SK-N-SH treated with all-trans-retinoic acid at 6 μM for 48 hours (cell line): ENCODE results near the gene DNAJC19.

Experiments
- SNAI2 ChIP-seq: fragments of 250-450 bp; sonication (Bioruptor Pico); IDR thresholded peaks from 2 replicates; pipeline ENCODE4 v1.5.0; 2020; ENCODE audit warnings: mild to moderate bottlenecking, moderate library complexity
- TOX ChIP-seq: fragments of 250-450 bp; sonication (Bioruptor Pico); IDR thresholded peaks from 2 replicates; pipeline ENCODE4 v1.8.0; 2021; ENCODE audit warnings: mild to moderate bottlenecking, moderate library complexity, borderline replicate concordance
- ZFP3 ChIP-seq: fragments of 250-450 bp; sonication (Bioruptor Pico); IDR thresholded peaks from 2 replicates; pipeline ENCODE4 v1.5.0; 2020; ENCODE audit warnings: mild to moderate bottlenecking, moderate library complexity
- ZFP30 ChIP-seq: fragments of 450-650 bp; formaldehyde crosslinking; IDR thresholded peaks from 2 replicates; pipeline ENCODE4 v1.5.0; 2022; ENCODE audit warnings: mild to moderate bottlenecking, moderate library complexity
- ZNF565 ChIP-seq: fragments of 450-650 bp; formaldehyde crosslinking; conservative IDR thresholded peaks from 2 replicates; pipeline ENCODE4 v1.5.0; 2020; ENCODE audit warnings: low read depth, mild to moderate bottlenecking, moderate library complexity
- ZNF70 ChIP-seq: fragments of 450-650 bp; formaldehyde crosslinking; IDR thresholded peaks from 2 replicates; pipeline ENCODE4 v1.5.0; 2020; ENCODE audit warnings: mild to moderate bottlenecking, moderate library complexity
- TF ChIP-seq, protein P1 (sequence below): fragments of 250-450 bp; sonication (Bioruptor Pico); IDR thresholded peaks from 2 replicates; pipeline ENCODE4 v1.8.0; 2020; ENCODE audit warnings: mild to moderate bottlenecking, moderate library complexity, borderline replicate concordance
- TF ChIP-seq, protein P2 (sequence below): fragments of 250-450 bp; sonication (Bioruptor Pico); IDR thresholded peaks from 2 replicates; pipeline ENCODE4 v1.5.0; 2020; ENCODE audit warnings: mild to moderate bottlenecking, moderate library complexity

DNA sequence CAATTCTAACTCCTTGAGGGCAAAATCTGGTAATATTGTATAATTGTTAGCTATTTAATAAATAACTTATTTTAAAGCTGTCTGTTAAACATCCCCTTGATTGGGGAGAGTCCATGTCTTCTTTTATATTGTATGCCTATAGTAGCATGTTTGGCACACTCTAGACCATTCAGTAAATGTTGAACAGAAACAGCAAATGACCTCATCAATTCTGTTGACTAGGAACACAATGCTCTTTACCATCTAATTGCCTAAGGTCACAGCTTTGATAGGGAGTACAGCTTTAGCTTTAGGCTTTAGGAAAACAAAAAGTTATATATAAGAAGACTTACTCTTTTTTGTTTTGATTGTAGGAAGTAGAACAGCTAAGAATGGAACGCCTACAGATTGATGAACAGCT is 27.0 kb downstream of the DNAJC19 start:
- TF ChIP-seq, protein P1, sequence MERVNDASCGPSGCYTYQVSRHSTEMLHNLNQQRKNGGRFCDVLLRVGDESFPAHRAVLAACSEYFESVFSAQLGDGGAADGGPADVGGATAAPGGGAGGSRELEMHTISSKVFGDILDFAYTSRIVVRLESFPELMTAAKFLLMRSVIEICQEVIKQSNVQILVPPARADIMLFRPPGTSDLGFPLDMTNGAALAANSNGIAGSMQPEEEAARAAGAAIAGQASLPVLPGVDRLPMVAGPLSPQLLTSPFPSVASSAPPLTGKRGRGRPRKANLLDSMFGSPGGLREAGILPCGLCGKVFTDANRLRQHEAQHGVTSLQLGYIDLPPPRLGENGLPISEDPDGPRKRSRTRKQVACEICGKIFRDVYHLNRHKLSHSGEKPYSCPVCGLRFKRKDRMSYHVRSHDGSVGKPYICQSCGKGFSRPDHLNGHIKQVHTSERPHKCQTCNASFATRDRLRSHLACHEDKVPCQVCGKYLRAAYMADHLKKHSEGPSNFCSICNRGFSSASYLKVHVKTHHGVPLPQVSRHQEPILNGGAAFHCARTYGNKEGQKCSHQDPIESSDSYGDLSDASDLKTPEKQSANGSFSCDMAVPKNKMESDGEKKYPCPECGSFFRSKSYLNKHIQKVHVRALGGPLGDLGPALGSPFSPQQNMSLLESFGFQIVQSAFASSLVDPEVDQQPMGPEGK = no peak
- TF ChIP-seq ZFP30 (no peak), ZFP3 (CRISPR knock-in tag) (no peak), SNAI2 (CRISPR knock-in tag) (no peak), ZNF565 (CRISPR knock-in tag) (no peak), TOX (no peak), ZNF70 (no peak)
- TF ChIP-seq, protein P2, sequence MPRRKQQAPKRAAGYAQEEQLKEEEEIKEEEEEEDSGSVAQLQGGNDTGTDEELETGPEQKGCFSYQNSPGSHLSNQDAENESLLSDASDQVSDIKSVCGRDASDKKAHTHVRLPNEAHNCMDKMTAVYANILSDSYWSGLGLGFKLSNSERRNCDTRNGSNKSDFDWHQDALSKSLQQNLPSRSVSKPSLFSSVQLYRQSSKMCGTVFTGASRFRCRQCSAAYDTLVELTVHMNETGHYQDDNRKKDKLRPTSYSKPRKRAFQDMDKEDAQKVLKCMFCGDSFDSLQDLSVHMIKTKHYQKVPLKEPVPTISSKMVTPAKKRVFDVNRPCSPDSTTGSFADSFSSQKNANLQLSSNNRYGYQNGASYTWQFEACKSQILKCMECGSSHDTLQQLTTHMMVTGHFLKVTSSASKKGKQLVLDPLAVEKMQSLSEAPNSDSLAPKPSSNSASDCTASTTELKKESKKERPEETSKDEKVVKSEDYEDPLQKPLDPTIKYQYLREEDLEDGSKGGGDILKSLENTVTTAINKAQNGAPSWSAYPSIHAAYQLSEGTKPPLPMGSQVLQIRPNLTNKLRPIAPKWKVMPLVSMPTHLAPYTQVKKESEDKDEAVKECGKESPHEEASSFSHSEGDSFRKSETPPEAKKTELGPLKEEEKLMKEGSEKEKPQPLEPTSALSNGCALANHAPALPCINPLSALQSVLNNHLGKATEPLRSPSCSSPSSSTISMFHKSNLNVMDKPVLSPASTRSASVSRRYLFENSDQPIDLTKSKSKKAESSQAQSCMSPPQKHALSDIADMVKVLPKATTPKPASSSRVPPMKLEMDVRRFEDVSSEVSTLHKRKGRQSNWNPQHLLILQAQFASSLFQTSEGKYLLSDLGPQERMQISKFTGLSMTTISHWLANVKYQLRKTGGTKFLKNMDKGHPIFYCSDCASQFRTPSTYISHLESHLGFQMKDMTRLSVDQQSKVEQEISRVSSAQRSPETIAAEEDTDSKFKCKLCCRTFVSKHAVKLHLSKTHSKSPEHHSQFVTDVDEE (CRISPR knock-in tag) = no peak
